HG02970 (cell line): Measurements from ENCODE around the gene FOXP1.

Source experiments
- ATAC-seq: cut with Tn5 transposase; IDR thresholded peaks from one replicate; pipeline ENCODE4 v1.9.1; 2021; ENCODE audit warnings: mild to moderate bottlenecking, moderate library complexity, moderate number of reproducible peaks; ENCODE audit not compliant: unreplicated experiment, low FRiP score

The FOXP1 gene

DNA sequence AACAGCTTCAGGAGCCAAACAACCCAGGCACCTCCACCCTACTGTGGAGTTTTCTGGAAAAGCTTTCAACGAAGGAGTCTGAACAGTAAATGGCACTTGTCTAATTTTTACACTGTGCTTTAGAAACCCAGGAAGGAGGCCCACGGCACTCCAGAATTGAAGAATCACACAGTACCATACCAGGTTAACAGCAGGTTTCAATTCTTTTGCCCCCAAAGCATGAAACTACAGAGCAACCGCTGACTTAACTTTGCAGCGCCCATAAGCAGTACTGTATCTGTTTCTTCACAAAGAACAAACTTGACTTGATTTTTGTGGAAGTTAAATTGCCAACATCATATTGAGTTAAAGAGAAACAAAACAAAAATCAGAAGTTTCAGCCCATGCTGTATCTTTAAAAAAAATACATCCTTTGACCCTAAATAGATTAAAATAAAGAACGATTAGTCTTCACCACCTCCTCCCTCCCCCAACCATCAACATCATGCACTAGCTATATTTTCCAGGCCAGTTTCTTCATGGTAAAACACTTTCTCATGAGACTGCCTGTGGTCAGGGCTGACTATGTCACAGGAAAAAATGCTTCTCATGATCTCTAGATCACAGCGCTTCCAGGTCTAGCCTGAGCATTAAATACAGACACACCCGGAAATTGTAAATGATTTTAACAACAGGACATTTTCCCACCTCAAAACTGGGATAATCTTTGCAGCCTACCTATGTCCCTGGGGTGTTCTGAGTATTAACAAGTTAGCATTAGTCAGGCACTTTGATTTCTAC, 456.3 kb downstream of the FOXP1 start:
- no peak for ATAC-seq

DNA sequence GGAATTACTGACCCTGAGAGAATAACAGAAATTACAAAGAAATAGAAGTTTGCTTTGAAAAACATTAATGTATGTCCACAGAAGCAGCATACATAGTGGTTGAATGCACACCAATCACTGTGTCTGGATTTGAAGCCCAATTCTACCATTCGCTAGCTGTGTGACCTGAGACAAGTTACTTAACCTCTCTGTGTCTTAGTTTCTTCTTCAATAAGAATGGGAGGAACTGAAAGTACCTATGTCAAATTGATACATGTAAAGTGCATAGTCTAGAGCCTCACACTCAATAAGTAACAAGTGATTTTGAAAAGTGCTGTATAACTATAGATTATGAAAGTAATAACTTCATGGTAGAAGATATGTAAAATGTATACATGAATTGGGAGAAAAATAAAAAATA, 457.8 kb downstream of the FOXP1 start:
- no peak for ATAC-seq

DNA sequence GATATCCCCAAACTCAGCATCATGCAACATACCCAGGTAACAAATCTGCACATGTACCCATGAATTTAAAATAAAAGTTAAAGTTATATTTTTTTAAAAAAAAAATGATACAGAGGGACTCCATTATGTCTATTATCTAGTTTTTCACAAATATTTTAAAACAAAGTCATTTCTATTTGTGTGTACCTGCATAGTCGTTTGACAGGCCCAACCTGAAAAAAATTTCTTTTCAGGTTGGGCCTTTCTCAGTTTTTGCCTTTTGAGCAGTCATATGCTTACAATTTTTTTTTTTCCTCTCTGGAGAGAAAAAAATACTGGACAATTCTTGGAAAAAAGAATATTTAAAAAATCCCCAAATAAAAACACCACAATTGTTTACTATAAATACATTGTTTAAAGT, 459.5 kb downstream of the FOXP1 start:
- no peak for ATAC-seq

DNA sequence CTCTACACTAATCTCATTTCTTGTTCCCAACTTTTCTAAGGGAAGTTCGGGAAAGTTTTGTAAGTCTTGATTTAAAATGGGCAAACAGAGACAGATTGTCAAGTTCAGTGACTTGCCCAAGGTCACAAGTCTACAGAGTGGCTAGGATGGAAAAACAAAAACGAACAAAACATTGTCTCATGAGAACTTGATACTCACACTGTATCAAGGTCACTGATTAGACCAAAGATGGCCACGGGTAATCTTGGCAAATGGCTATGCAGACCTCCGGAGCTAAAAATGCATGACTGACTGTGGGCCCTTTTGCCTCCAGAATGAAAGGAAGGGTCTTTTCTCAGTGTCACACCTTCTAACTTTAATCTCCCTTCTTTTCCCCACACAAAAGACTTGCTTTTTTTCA, 460.9 kb downstream of the FOXP1 start:
- ATAC-seq: no peak

DNA sequence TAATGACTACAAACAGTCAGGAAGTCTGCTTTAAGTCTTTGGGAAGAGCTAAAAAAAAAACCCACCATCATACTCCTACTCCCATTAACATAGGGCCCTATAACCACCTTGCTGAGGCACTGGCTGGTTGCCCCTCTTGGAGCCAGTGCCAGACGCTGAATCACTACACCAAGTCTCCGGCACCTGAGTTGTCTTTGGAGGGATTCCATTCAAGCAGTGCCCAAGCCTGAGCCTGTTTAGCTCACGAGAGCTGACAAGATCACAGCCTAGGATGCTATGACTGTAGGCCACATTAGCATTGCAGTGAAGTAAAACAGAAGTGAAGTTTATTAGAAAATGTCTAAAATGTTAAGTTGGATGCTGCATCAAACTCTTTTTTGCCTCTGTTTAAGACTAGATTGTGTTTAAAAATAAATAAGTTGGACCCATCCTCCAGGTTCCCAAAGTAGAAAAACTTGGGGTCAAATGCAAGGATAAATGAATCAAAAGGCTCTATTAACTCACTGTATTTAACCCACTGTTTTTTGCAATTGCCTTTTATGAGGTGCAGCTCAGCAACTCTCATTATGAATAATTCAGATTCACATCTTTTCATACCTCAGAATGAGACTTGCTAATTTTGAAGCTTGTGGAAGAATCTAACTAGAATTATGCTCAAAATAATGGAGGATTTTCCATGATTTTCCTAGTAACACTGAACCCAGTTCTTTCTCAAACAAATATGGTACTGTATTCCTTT, 461.9 kb downstream of the FOXP1 start:
- no peak for ATAC-seq

DNA sequence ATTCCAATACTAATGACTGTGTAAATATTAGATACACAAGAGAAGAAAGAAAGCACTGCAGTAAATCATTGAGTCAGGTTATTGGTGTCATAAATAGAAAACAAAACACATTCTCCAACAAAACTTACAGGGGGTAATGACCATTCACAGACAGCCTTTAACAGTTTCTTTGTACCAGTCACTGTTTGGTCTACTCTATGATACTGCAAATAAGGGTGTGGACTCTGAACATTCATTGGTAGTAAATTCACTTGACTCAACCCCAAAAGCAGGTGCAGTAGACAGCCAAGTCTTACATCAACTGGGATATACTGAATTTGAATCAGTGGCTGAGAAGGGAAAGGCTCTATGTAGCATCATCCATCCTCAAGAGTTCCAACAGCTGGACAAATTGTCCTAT, 463.5 kb downstream of the FOXP1 start:
- no peak for ATAC-seq

DNA sequence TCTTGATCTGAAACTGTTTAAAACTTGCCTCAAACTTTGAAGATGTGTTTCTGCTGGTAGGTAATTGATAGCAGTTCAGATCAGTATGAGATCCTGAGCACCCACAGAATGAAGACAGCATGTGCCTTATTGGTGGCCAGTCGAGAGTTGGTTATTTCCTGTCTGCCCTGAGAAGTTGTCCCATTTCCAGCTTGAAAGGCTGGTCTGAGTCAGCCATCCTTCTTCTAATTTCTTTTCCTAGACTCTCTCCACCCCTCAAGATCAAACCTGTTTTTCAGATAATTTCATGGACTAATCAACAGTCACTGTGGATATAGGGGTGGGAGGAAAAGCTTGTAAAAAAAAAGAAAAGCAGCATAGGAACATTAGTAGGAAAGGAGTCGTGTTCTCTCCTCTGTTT, 464.4 kb downstream of the FOXP1 start:
- ATAC-seq: no peak

DNA sequence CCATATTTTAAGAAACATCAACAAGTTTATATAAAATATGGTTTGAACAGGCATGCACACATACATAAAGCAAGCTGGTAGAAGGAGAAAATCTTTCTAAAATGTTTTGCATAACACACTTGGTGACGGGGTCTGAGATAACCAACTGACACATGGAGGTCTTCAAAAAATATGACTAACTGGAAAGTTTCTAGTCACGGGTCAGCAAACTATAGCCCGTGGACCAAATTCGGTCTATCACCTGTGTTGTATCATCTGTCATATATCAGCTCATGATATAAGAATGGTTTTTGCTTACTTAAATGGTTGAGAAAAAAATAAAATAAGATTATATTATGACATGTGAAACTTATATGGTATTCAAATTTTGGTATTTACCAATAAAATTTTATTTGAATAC, 465.1 kb downstream of the FOXP1 start:
- no peak for ATAC-seq

DNA sequence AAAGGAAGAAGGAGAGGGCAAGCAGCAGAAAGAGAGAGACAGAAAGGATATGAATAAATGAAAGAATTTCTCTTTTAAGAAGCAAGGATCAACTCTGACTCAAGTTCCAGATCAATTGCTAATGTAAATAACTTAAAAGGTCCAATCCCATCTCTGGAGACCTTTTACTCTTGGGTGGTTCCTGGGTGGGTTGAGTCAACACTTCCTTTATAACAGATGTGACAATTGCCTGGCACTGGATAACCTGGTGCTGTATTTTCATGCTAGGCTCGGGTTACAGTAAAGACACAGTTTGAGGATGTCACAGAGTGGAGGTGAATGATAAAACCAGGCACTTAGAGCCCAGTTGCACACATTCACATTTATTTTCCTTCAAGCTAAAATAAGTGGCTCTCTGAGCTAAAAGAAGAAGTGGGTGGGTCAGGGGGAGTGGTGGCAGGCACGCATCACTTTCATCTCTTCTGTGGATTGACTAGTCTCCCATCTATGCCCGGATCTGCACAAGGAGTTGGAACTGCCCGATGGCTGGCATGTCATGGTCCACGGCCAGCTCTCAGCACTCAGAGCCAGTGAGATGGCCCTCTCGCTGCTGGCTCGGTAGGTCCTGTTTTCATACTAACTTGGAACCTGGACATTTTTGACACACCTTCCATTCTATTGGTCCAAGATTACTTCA, 465.8 kb downstream of the FOXP1 start:
- no peak for ATAC-seq

DNA sequence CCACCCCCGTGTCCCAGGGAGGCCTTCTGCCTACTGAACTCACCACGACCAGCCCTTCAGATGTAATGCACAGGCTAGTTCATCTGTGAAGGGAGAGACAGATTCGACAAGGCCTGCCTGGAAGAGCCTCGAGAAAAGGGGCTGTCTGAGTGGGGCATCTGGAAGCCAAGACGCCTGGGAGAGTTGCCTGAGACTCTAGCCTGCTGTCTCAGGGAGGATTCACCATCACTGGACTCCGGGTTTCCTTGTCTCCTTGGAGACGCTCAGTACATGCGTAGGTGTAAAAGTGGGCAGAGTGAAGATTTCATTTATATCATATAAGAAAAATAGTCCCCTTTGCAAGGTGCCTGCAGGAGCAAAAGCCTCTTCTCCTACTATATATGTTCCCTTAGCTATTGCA, 468.9 kb downstream of the FOXP1 start:
- ATAC-seq: no peak

DNA sequence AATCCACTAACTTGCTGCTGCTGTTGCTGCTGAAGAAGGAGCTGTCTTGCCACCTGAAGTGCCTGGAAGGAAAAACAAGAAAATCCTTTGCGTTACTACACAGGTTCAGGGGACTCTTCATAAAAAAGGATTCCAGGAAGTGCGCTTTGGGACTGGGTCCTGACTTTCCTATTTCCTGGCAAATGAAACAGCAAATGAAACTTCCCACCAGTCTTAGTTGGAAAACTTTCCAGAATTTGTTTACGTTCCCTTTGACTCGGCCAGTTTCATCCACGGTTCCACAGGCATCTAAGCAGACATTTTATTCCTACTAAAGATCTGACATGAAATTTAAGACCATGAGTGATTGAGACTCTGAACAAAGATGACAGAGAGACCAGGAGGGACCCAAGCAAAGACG, 471.0 kb downstream of the FOXP1 start:
- ATAC-seq: no peak

DNA sequence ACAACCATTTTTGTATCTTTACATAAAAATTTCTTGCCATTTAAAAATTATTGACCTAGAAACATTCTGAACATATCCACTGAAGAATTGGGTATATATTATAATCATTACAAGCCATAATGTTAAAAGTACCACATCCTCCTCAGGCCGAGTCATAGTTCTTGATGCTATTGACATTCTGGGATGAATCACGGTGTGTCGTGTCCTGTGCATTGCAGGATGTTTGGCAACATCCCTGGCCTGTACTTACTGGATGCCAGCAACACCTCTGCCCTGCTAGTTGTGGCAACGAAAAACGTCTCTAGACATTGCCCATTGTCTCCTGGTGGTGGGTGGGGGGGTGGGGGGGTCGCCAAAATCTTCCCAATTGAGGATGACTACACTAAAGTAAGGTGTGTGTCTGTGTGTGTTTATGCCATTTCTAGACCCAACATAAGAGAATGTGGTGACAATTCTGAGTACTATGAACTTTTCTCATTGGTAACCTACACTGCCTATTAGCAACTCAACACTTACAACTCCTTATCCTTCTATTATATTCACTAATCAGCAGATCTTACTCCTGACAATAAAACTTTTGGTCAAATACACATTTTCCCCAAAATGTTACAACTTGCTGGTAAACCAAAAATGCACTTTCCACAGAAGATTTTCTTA, 471.6 kb downstream of the FOXP1 start:
- no peak for ATAC-seq

DNA sequence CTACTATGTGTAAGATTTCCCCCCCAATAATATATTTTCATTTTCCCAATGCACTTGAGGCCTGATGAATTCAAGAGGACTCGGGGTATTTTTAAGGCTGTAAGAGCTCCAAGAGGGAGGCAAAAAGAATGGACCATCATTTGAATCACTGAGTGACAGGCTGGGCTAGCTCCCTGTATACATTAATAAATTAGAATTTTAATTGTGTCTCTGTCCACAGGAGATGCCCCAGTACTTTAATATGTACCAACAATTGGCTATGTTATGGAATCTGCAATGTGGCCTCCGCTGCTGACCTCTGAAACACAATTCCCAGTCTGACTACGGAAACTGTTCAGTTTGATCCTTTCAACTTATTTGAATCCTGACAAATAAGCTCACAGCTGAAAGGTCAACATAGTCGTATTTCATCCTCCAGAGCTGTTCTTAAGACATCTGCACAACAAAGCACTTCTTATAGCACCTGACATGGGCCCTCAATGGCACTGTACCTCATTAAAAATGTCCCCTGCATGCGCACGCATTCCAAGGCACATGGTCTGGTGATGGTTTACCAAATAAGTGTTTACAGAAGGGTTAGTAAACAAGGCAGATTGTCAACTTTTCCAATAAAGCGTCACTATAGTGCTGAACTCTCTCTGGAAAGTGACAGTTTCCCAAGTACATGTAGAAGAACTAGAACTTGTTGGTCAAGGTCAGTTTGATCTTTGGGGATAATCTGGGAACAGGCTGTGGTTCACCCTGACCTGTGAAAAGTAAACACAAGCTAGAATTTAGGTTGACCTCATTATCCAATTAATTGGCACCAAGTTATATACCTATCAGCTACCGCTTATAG, 472.9 kb downstream of the FOXP1 start:
- ATAC-seq: no peak

DNA sequence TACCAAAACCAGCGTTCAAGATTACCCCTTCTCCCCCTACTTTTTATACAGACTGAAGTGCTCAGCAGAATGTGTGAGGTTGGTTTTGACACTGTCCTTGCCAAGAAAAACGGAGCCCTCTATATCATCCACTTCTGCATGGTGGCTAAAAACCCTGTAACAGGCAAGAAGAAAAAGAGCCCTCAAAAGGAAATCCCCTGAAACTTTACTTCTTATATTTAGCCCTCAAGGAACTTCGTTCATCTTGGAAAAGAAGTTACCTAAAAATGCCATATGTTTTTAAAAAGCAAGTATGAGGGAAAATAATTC, 473.6 kb downstream of the FOXP1 start:
- ATAC-seq: no peak

DNA sequence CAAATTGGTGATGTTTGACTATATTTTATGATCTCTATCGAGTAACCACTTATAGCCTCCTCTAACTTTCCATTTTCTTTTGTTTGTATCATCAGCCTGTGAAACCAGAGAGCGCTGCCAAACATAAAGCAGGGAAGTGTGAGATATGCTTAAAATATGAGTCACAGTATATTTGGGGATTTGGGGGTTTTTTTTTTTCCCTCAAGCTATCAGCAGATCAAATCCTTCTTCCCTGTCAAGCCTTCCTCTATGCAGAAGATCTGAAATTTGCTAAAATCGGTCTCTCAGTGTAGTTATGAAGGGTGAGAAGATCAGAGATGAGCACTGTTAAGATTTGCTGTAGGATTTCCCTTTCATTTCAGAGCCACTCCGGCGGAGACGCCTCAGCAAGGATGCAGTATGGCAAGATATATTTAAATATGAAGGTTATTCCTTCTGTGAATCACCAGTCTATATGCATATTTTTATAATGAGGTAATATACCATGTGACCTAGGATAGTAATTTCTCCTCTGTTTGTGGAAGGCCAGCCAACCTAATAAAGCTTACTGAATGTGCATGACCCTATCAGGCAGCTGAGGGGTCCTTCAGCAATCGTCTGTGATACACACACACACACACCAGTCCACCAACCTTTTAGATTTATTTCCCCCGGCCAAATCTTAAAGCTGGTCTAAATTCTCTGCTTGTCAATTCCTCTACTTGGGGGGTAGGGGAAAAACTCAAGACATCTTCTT, 474.1 kb downstream of the FOXP1 start:
- ATAC-seq: no peak

DNA sequence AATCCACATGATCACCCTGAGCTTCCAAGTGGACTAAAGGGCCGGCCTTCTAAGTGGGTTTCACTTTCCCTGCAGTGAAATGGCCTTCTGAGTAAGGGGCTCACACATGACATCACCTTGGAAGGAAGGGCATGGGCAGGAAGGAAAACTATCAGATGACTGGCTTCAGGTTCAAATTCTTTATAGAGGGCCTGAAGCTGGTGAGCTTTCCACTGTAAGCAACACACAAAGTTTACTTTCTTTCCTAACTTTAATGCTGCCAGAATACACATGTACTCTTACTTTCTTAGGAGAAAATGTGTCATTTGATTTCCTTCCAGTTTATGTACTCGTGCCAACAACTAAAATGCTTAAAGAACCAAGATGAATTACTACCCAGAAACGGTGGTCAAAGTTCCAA, 475.6 kb downstream of the FOXP1 start:
- ATAC-seq: no peak

DNA sequence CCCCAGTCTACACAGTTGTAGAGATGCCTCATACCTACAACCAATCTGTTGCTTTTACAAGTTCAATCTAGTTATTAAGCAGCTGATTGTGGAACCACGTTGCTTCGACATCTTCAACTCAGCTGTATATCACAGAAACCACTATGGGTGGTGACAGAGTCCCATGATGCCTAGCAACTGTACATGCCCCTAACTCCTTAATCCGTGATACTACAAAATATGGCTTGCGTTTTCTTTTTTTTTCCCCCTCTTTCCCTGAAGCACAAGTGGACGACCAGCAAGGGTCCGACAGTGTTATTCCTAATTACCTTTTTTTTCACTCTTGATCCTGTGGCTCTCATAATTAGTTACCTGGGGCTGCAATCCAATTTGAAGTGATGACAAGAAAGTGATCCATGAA, 478.6 kb downstream of the FOXP1 start:
- ATAC-seq: no peak

DNA sequence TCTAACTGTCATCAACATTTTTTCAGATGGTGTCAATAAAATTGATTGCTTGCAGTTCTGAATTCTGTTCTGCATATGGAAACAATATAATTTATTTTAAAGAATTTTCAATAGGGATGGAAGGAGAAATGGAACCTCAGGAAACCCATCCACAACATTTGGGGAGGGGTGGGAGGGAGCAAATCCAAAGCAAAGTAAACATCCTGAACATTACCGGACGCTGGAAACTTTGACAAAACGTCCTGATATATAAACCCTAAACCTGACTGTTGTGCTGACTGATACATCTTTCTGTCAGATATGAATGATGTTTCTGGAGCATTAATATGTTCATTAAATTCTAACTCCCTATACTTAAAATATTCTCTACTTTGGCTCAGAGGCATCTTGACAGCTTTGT, 479.0 kb downstream of the FOXP1 start:
- no peak for ATAC-seq

DNA sequence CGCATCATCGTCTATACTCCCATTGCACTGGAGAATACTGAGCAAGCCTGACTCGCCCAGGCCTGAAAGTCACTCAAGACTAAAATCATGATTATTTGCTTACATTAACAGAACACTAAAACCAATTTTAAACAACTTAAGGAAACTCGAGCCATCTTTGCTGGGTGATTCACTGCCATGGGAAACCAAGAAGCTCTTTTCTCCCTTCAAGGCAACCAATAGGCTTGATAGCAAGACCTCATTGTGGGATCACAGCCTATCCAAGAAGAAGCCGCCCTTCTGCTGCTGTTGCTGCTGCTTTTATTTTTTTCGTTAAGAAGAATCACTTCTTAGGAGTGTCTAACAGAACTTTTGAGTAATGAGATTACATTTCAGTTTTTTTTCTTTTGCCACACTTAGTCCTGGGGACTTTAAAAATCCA, 479.4 kb downstream of the FOXP1 start:
- no peak for ATAC-seq

DNA sequence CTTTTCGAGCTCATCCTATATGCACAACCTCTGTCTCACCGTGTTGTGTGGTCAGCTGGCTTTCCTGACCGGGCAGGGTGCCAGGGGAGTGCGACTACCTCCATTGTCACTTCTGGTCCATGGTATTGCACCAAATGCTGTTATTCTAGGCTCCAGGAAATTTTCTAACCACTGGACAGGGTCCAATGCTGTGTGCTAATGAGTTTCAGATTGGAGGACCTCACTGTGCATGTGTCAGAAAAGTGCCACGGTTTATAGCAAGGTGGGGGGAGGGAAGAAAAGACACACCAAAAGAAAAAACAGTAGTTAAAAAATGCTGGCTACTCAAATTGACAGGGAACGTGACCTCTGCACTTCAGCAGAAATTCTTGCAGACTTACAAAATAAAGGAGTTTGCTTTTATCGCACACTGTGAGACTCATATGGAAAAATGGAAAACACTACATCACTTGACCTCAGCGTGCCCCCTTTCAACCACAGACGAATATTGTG, 480.1 kb downstream of the FOXP1 start:
- ATAC-seq: no peak
